ENCODE data around the gene RNASE9.
"Not testable (repeated sequence)": the region's sequence is repeated elsewhere in the genome, so short reads cannot be mapped to it uniquely, and the experiment has no call there.

RNASE9 gene

GRCh38 chr14:20568393-20568792 lies 7.5 kb upstream of the RNASE9 start:
- Histone ChIP-seq H3K27me3 (ENCODE audit: insufficient read depth, low read length, poor library complexity) (peaks cover 4% of the 10 kb centered on the region), H3K36me3 (ENCODE audit: insufficient read depth, low read length) (no peaks in the 10 kb centered on the region), H3K4me2 (ENCODE audit: insufficient read depth, low read length) (no peak overlapping the region), H3K9me3 (ENCODE audit: insufficient read depth, low read length, severe bottlenecking) (no peaks in the 10 kb centered on the region), H3K9ac (ENCODE audit: low read depth, low read length) (no peak overlapping the region), H3K79me2 (ENCODE audit: insufficient read depth, low read length) (no peaks in the 10 kb centered on the region), H2AFZ (ENCODE audit: low read depth, low read length) (no peak overlapping the region), H4K20me1 (ENCODE audit: insufficient read depth, low read length) (no peaks in the 10 kb centered on the region), H3K4me3 (ENCODE audit: low read depth in 1 of 2, low read length in 2 of 2) (no peak overlapping the region), H3K4me1 (ENCODE audit: insufficient read depth, low read length) (no peaks in the 10 kb centered on the region), H3K27ac (ENCODE audit: low read length) (no peak overlapping the region)
- DNase-seq: no peak
- no peak for TF ChIP-seq CTCF (IDR thresholded peaks at IDR 0.05; ENCODE audit: borderline replicate concordance, extremely low read depth, low read length, poor library complexity, severe bottlenecking)
- TF ChIP-seq EZH2 (IDR thresholded peaks at IDR 0.05; ENCODE audit: borderline replicate concordance, low read depth, low read length, severe bottlenecking): no peak
- no peak for ATAC-seq (ENCODE audit: insufficient read depth, low read depth)

DNA sequence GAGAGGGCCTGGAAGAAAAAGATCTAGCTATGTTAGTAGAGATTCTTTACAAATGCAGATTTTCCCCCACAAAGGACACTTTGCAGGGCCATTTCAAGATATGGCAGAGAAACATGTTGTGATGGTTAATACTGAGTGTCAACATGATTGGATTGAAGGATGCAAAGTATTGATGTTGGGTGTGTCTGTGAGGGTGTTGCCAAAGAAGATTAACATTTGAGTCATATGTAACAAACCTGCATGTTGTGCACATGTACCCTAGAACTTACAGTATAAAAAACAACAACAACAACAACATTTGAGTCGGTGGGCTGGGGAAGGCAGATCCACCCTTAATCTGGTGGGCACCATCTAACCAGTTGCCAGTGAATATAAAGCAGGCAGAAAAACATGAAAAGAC lies 6.4 kb upstream of the RNASE9 start:
- not testable (repeated sequence) for H3K27me3 ChIP-seq (ENCODE audit: insufficient read depth, low read length, poor library complexity); H2AFZ ChIP-seq (ENCODE audit: low read depth, low read length); H4K20me1 ChIP-seq (ENCODE audit: insufficient read depth, low read length); H3K36me3 ChIP-seq (ENCODE audit: insufficient read depth, low read length); DNase-seq; H3K9me3 ChIP-seq (ENCODE audit: insufficient read depth, low read length, severe bottlenecking); H3K4me3 ChIP-seq (ENCODE audit: low read depth in 1 of 2, low read length in 2 of 2); ATAC-seq (ENCODE audit: insufficient read depth, low read depth); H3K4me1 ChIP-seq (ENCODE audit: insufficient read depth, low read length); H3K27ac ChIP-seq (ENCODE audit: low read length); H3K9ac ChIP-seq (ENCODE audit: low read depth, low read length); H3K79me2 ChIP-seq (ENCODE audit: insufficient read depth, low read length); H3K4me2 ChIP-seq (ENCODE audit: insufficient read depth, low read length)

GRCh38 chr14:20564501-20564997 lies 3.7 kb upstream of the RNASE9 start:
- H3K79me2 ChIP-seq (ENCODE audit: insufficient read depth, low read length): no peaks in the 10 kb centered on the region
- no peak for TF ChIP-seq EZH2 (IDR thresholded peaks at IDR 0.05; ENCODE audit: borderline replicate concordance, low read depth, low read length, severe bottlenecking)
- no peak for TF ChIP-seq CTCF (IDR thresholded peaks at IDR 0.05; ENCODE audit: borderline replicate concordance, extremely low read depth, low read length, poor library complexity, severe bottlenecking)
- H4K20me1 ChIP-seq (ENCODE audit: insufficient read depth, low read length): no peaks in the 10 kb centered on the region
- no peak overlapping the region for H3K9ac ChIP-seq (ENCODE audit: low read depth, low read length)
- H3K4me2 ChIP-seq (ENCODE audit: insufficient read depth, low read length): no peak overlapping the region
- H3K9me3 ChIP-seq (ENCODE audit: insufficient read depth, low read length, severe bottlenecking): no peaks in the 10 kb centered on the region
- H3K36me3 ChIP-seq (ENCODE audit: insufficient read depth, low read length): no peaks in the 10 kb centered on the region
- no peak for DNase-seq
- ATAC-seq (ENCODE audit: insufficient read depth, low read depth): no peak
- H3K27me3 ChIP-seq (ENCODE audit: insufficient read depth, low read length, poor library complexity): peaks cover 7% of the 10 kb centered on the region
- no peak overlapping the region for H3K27ac ChIP-seq (ENCODE audit: low read length)
- no peaks in the 10 kb centered on the region for H3K4me1 ChIP-seq (ENCODE audit: insufficient read depth, low read length)
- H3K4me3 ChIP-seq (ENCODE audit: low read depth in 1 of 2, low read length in 2 of 2): no peak overlapping the region
- H2AFZ ChIP-seq (ENCODE audit: low read depth, low read length): no peak overlapping the region

DNA sequence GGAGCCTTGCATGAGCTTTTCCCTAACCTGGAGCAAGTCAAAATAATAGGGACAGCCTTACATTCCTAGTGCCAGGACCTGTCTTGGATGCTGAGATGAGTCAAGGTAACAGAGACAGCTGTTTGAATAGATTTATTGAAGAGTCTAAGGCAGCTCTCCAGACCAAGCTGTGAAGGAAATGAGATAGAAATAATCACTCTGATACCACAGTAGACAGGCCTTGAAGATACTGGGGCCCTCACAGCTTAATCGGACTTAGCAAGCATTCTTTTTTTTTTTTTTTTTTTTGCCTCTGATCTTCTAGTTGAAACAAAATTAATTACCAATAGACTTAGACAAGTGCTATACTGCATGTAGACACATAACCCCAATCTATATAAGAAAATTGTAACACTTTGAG lies 3.1 kb upstream of the RNASE9 start:
- peaks cover 7% of the 10 kb centered on the region for H3K27me3 ChIP-seq (ENCODE audit: insufficient read depth, low read length, poor library complexity)
- H3K4me3 ChIP-seq (ENCODE audit: low read depth in 1 of 2, low read length in 2 of 2): no peak overlapping the region
- DNase-seq: no peak
- no peak for TF ChIP-seq CTCF (IDR thresholded peaks at IDR 0.05; ENCODE audit: borderline replicate concordance, extremely low read depth, low read length, poor library complexity, severe bottlenecking)
- no peak for TF ChIP-seq EZH2 (IDR thresholded peaks at IDR 0.05; ENCODE audit: borderline replicate concordance, low read depth, low read length, severe bottlenecking)
- no peak overlapping the region for H3K4me2 ChIP-seq (ENCODE audit: insufficient read depth, low read length)
- no peaks in the 10 kb centered on the region for H4K20me1 ChIP-seq (ENCODE audit: insufficient read depth, low read length)
- no peaks in the 10 kb centered on the region for H3K9me3 ChIP-seq (ENCODE audit: insufficient read depth, low read length, severe bottlenecking)
- H2AFZ ChIP-seq (ENCODE audit: low read depth, low read length): no peak overlapping the region
- no peak overlapping the region for H3K27ac ChIP-seq (ENCODE audit: low read length)
- H3K4me1 ChIP-seq (ENCODE audit: insufficient read depth, low read length): no peaks in the 10 kb centered on the region
- no peak overlapping the region for H3K9ac ChIP-seq (ENCODE audit: low read depth, low read length)
- H3K36me3 ChIP-seq (ENCODE audit: insufficient read depth, low read length): no peaks in the 10 kb centered on the region
- no peak for ATAC-seq (ENCODE audit: insufficient read depth, low read depth)
- H3K79me2 ChIP-seq (ENCODE audit: insufficient read depth, low read length): no peaks in the 10 kb centered on the region
